Tibial nerve (tissue), 4 donors: Measurements from ENCODE around the gene VSTM4. TPM values are rescaled to one million over a fixed set of nuclear protein-coding genes. Genes with fewer than 3 reads are reported as not detected.

Source experiments
- DNase-seq, 2 donors: peaks; one replicate each; pipeline ENCODE4 v3.0.0-alpha.2; 2019; ENCODE audit warnings: low spot score in 2 of 2
- H3K27ac ChIP-seq, 4 donors: fragments of 200-600 bp; sonication (generic) in 3 of 4; one replicate each; pipeline ENCODE4 v1.5.1; 2017 to 2019; ENCODE audit warnings: mild to moderate bottlenecking in 1 of 4
- H3K27me3 ChIP-seq, 2 donors: fragments of 200-600 bp; sonication (generic) in 1 of 2; one replicate each; pipeline versions ENCODE4 v1.5.1 to v1.6.0; 2017 to 2019
- H3K36me3 ChIP-seq, 3 donors: fragments of 200-600 bp; sonication (generic); one replicate each; pipeline ENCODE4 v1.5.1; 2018 to 2019
- H3K4me1 ChIP-seq, 4 donors: fragments of 200-600 bp; sonication (generic) in 3 of 4; one replicate each; pipeline ENCODE4 v1.5.1; 2017 to 2019
- H3K4me3 ChIP-seq, 4 donors: fragments of 200-600 bp; sonication (generic) in 3 of 4; one replicate each; pipeline ENCODE4 v1.5.1; 2017 to 2019; ENCODE audit warnings: mild to moderate bottlenecking in 1 of 4, moderate library complexity in 1 of 4
- H3K9me3 ChIP-seq, 4 donors: fragments of 200-600 bp; sonication (generic) in 3 of 4; one replicate each; pipeline ENCODE4 v1.5.1; 2017 to 2019
- CTCF ChIP-seq, 5 experiments: fragments of 200-600 bp in 3 of 5; fragments of 450-650 bp in 2 of 5; sonication (generic) in 3 of 5; IDR thresholded peaks; one replicate each; pipeline ENCODE4 v1.5.1; 2016 to 2019; ENCODE audit warnings: antibody characterized with exemption in 5 of 5, mild to moderate bottlenecking in 3 of 5, moderate library complexity in 2 of 5
- EP300 ChIP-seq, 2 donors: sonication (generic); formaldehyde crosslinking; IDR thresholded peaks; one replicate each; pipeline ENCODE4 v1.6.1; 2017; ENCODE audit warnings: antibody characterized with exemption in 2 of 2, mild to moderate bottlenecking in 1 of 2
- POLR2A ChIP-seq, 2 donors: fragments of 450-650 bp; IDR thresholded peaks; one replicate each; pipeline ENCODE4 v1.6.1; 2017; ENCODE audit warnings: antibody characterized with exemption in 2 of 2, mild to moderate bottlenecking in 2 of 2, moderate library complexity in 2 of 2
- WGBS, 2 donors: methylation state at CpG; one replicate each; pipeline ENCODE4 v1.1.5; 2018; 5-methylcytosine and 5-hydroxymethylcytosine counted together
- total RNA-seq, 4 donors: library from RNA; depleted of rRNA; stranded (reverse); fragments of >200 nt; gene quantifications; one replicate each; pipeline ENCODE4 v1.1.0, GENCODE V29; 2016

The VSTM4 gene
- total RNA-seq, 4 donors from 2014 or later = 9.8 to 18.2 (median 12.8) TPM

GRCh38 chr10:49135575-49136313, 20.4 kb upstream of the VSTM4 start:
- no peak overlapping the region for H3K27ac ChIP-seq
- TF ChIP-seq EP300 (IDR thresholded peaks at IDR 0.05) (no peak), CTCF (IDR thresholded peaks at IDR 0.05) (no peak), POLR2A (IDR thresholded peaks at IDR 0.05) (no peak)
- peaks cover 0 to 26% (median 8%) of the 10 kb centered on the region in 4 donors for H3K4me1 ChIP-seq
- no peak for DNase-seq
- WGBS, 2 donors = 35 to 36% methylated on average over 9 of the region's 9 CpGs
- no peaks in the 10 kb centered on the region for H3K9me3 ChIP-seq
- H3K36me3 ChIP-seq = no peaks in the 10 kb centered on the region
- H3K27me3 ChIP-seq = no peaks in the 10 kb centered on the region
- H3K4me3 ChIP-seq = no peak overlapping the region

- DNase-seq = no peak
- 59 to 82% methylated on average over 3 of the region's 3 CpGs for WGBS, 2 donors
- Histone ChIP-seq H3K4me1 (peaks cover 0 to 16% (median 3%) of the 10 kb centered on the region in 4 donors), H3K36me3 (no peaks in the 10 kb centered on the region), H3K27ac (no peak overlapping the region), H3K27me3 (no peaks in the 10 kb centered on the region), H3K9me3 (no peaks in the 10 kb centered on the region), H3K4me3 (no peak overlapping the region)
- TF ChIP-seq CTCF (IDR thresholded peaks at IDR 0.05) (no peak), EP300 (IDR thresholded peaks at IDR 0.05) (no peak), POLR2A (IDR thresholded peaks at IDR 0.05) (no peak)
Measured at GRCh38 chr10:49134327-49134726, 19.0 kb upstream of the VSTM4 start.

DNA sequence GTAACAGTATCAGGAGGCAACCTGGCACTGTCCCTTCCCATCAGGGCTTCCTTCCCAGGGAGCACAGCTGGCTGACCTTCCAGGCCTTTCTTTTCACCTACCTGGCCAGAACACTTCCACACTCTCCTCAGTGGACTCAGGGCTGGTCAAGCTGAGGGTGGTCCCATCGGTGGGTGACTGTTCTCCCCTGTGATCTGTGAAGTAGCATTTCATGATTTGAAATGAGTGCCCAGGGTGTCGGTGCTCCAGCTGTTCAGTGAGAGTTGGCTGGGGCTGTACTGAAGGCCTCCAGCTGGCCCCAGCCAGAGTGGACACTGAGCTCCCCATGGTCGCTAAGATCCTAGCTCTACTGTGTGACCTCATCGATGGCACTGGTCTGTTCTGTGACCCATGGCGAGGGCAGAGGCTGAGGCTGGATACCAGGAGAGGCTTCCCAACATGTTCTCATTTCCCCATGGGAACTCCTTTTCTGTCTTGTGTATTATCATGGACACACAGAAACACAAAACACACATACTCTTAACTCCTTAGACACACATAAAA, 18.5 kb upstream of the VSTM4 start, which contains the start of gene FAM170B:
TSS of gene FAM170B (minus strand) at position 316 of the 543 bp plus-strand sequence. CDS start at position 213, 103 bp downstream.
- no peaks in the 10 kb centered on the region for H3K9me3 ChIP-seq
- WGBS, 2 donors = 58 to 73% methylated on average over 5 of the region's 5 CpGs
- TF ChIP-seq CTCF (IDR thresholded peaks at IDR 0.05) (no peak), POLR2A (IDR thresholded peaks at IDR 0.05) (no peak), EP300 (IDR thresholded peaks at IDR 0.05) (no peak)
- H3K4me3 ChIP-seq = no peak within 1 kb of the TSS
- no peak within 1 kb of the TSS for H3K27ac ChIP-seq
- no peak for DNase-seq
- no peaks in the 10 kb centered on the region for H3K36me3 ChIP-seq
- H3K27me3 ChIP-seq = no peaks in the 10 kb centered on the region
- peaks cover 0 to 10% (median 2%) of the 10 kb centered on the region in 4 donors for H3K4me1 ChIP-seq

DNA sequence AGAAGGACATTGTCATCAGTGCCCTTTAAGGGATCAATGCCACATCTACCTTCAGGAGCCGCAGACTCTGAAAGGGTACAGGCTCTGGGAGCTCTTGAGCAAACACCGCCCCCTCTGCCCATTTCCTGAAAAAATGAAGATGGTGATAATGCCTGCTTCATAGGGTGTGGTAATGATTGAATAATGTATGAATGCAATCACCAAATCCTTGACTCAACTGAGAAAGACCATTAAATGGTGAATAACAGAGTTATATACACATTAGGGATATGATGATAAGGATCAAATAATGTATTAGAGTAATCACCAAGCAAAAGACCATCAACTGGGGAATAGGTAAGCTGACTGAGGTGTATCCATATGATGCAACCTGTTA, 17.0 kb upstream of the VSTM4 start:
- H3K27me3 ChIP-seq = no peaks in the 10 kb centered on the region
- TF ChIP-seq CTCF (IDR thresholded peaks at IDR 0.05) (no peak), EP300 (IDR thresholded peaks at IDR 0.05) (no peak), POLR2A (IDR thresholded peaks at IDR 0.05) (no peak)
- H3K9me3 ChIP-seq = no peaks in the 10 kb centered on the region
- no peak overlapping the region for H3K4me3 ChIP-seq
- no peak for DNase-seq
- H3K36me3 ChIP-seq = no peaks in the 10 kb centered on the region
- H3K27ac ChIP-seq = no peak overlapping the region
- WGBS, 2 donors = 88 to 94% methylated on average over 2 of the region's 2 CpGs
- peaks cover 0 to 4% (median 2%) of the 10 kb centered on the region in 4 donors for H3K4me1 ChIP-seq
